ENCODE results near the gene CPAMD8.

DNA sequence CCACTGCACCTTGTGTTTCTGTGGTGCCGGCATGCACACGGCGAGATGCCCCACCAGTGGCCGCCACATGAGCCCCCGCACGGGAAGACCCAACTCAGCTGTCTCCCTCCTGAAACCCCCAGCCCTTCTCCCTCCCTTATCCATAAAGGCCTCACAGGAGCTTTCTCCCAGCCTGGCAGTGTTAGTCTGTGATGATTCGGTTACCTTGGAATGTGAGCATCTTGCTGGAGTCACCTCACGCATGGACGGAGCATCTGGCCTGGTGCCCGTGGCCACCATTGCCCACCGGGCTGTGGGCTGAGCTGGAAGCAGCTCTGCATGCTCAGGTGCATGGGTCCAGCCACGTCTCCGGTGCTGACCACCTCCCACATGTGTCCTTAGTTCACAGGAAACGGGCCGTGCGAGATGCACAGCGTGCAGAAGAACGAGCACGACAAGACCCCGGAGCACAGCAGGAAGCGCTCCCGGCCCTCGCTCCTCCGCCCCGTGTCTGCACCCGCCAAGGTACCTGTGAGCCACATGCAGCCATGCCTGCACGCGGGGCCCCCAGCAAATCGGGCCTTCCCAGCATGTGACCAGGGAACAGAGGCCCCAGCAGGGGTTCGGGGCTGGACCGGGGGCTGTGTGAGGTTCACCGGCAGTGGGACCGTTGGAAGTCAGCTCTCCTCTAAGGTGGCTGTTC lies 175.4 kb downstream of the CPAMD8 start:
- TF ChIP-seq ZNF175 (CRISPR knock-in tag; IDR thresholded peaks at IDR 0.05; ENCODE audit: low read depth): no peak
- TF ChIP-seq, protein P1, sequence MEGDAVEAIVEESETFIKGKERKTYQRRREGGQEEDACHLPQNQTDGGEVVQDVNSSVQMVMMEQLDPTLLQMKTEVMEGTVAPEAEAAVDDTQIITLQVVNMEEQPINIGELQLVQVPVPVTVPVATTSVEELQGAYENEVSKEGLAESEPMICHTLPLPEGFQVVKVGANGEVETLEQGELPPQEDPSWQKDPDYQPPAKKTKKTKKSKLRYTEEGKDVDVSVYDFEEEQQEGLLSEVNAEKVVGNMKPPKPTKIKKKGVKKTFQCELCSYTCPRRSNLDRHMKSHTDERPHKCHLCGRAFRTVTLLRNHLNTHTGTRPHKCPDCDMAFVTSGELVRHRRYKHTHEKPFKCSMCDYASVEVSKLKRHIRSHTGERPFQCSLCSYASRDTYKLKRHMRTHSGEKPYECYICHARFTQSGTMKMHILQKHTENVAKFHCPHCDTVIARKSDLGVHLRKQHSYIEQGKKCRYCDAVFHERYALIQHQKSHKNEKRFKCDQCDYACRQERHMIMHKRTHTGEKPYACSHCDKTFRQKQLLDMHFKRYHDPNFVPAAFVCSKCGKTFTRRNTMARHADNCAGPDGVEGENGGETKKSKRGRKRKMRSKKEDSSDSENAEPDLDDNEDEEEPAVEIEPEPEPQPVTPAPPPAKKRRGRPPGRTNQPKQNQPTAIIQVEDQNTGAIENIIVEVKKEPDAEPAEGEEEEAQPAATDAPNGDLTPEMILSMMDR (IDR thresholded peaks at IDR 0.05 in 2 of 3, conservative IDR thresholded peaks at IDR 0.05 in 1 of 3; ENCODE audit: insufficient read depth in 2 of 3, low read depth in 1 of 3, low read length in 3 of 3): no peak
